ENCODE data around the gene IGLL1. TPM values are rescaled to one million over a fixed set of nuclear protein-coding genes. Genes with fewer than 3 reads are reported as not detected.
"Not testable (repeated sequence)": the region's sequence is repeated elsewhere in the genome, so short reads cannot be mapped to it uniquely, and the experiment has no call there.

Gene IGLL1
- total RNA-seq, 1 experiment from 2014 or later: not detected

- no peaks in the 10 kb centered on the region for H3K27me3 ChIP-seq
- H3K9me3 ChIP-seq: no peaks in the 10 kb centered on the region
- no peak overlapping the region for H3K4me3 ChIP-seq
- DNase-seq: no peak
- H3K36me3 ChIP-seq: no peaks in the 10 kb centered on the region
These were observed 18.9 kb upstream of the IGLL1 start for GRCh38 chr22:23598805-23599518.

- not testable (repeated sequence) for H3K36me3 ChIP-seq, DNase-seq, H3K27me3 ChIP-seq, H3K9me3 ChIP-seq, H3K4me3 ChIP-seq
These were observed 17.6 kb upstream of the IGLL1 start for GRCh38 chr22:23597576-23598268.

GRCh38 chr22:23595904-23596303 is 15.8 kb upstream of the IGLL1 start:
- DNase-seq, H3K27me3 ChIP-seq, H3K36me3 ChIP-seq, H3K9me3 ChIP-seq, H3K4me3 ChIP-seq: not testable (repeated sequence)

- no peaks in the 10 kb centered on the region for H3K27me3 ChIP-seq
- H3K36me3 ChIP-seq: no peaks in the 10 kb centered on the region
- no peak overlapping the region for H3K4me3 ChIP-seq
- DNase-seq: no peak
- no peaks in the 10 kb centered on the region for H3K9me3 ChIP-seq
These were observed 11.8 kb upstream of the IGLL1 start for GRCh38 chr22:23591846-23592245.

- H3K27me3 ChIP-seq: no peaks in the 10 kb centered on the region
- peak; percentile 30 for DNase-seq
- H3K9me3 ChIP-seq: no peaks in the 10 kb centered on the region
- H3K4me3 ChIP-seq: no peak overlapping the region
- no peaks in the 10 kb centered on the region for H3K36me3 ChIP-seq
These were observed 11.2 kb upstream of the IGLL1 start for GRCh38 chr22:23591201-23591791.

GRCh38 chr22:23583836-23584235 is 3.7 kb upstream of the IGLL1 start:
- no peak for DNase-seq
- no peaks in the 10 kb centered on the region for H3K9me3 ChIP-seq
- no peaks in the 10 kb centered on the region for H3K27me3 ChIP-seq
- H3K4me3 ChIP-seq: no peak overlapping the region
- no peaks in the 10 kb centered on the region for H3K36me3 ChIP-seq

- DNase-seq: no peak
- H3K27me3 ChIP-seq: no peaks in the 10 kb centered on the region
These were observed 3.1 kb upstream of the IGLL1 start for GRCh38 chr22:23583153-23583552.

GRCh38 chr22:23581260-23581650 is 1.2 kb upstream of the IGLL1 start:
- Histone ChIP-seq H3K4me3 (no peak overlapping the region), H3K9me3 (no peaks in the 10 kb centered on the region), H3K36me3 (no peaks in the 10 kb centered on the region), H3K27me3 (no peaks in the 10 kb centered on the region)
- DNase-seq: no peak

More at GRCh38 chr22:23583153-23583552, 3.1 kb upstream of the IGLL1 start:
- Histone ChIP-seq H3K9me3 (no peaks in the 10 kb centered on the region), H3K36me3 (no peaks in the 10 kb centered on the region), H3K4me3 (no peak overlapping the region)

GRCh38 chr22:23580576-23581259 is 628 bp upstream of the IGLL1 start:
- Histone ChIP-seq H3K4me3 (no peak overlapping the region), H3K27me3 (no peaks in the 10 kb centered on the region), H3K36me3 (no peaks in the 10 kb centered on the region), H3K9me3 (no peaks in the 10 kb centered on the region)
- no peak for DNase-seq

GRCh38 chr22:23579280-23579679 is 810 bp downstream of the IGLL1 start:
- H3K27me3 ChIP-seq: no peaks in the 10 kb centered on the region
- no peak for DNase-seq
- H3K36me3 ChIP-seq: no peaks in the 10 kb centered on the region
- no peaks in the 10 kb centered on the region for H3K9me3 ChIP-seq
- H3K4me3 ChIP-seq: no peak overlapping the region

GRCh38 chr22:23578306-23578705 is 1.8 kb downstream of the IGLL1 start:
- Histone ChIP-seq H3K36me3 (no peaks in the 10 kb centered on the region), H3K27me3 (no peaks in the 10 kb centered on the region)
- DNase-seq: no peak

GRCh38 chr22:23576681-23577080 is 3.4 kb downstream of the IGLL1 start:
- Histone ChIP-seq H3K9me3 (no peaks in the 10 kb centered on the region), H3K36me3 (no peaks in the 10 kb centered on the region), H3K27me3 (no peaks in the 10 kb centered on the region), H3K4me3 (no peak overlapping the region)
- DNase-seq: no peak

More at GRCh38 chr22:23578306-23578705, 1.8 kb downstream of the IGLL1 start:
- no peak overlapping the region for H3K4me3 ChIP-seq
- no peaks in the 10 kb centered on the region for H3K9me3 ChIP-seq

- DNase-seq: no peak
- Histone ChIP-seq H3K9me3 (no peaks in the 10 kb centered on the region), H3K36me3 (no peaks in the 10 kb centered on the region), H3K4me3 (no peak overlapping the region), H3K27me3 (no peaks in the 10 kb centered on the region)
These were observed 4.5 kb downstream of the IGLL1 start for GRCh38 chr22:23575601-23576000.

- H3K9me3 ChIP-seq: no peaks in the 10 kb centered on the region
- H3K27me3 ChIP-seq: no peaks in the 10 kb centered on the region
- DNase-seq: no peak
- H3K4me3 ChIP-seq: no peak overlapping the region
- H3K36me3 ChIP-seq: no peaks in the 10 kb centered on the region
These were observed 5.2 kb downstream of the IGLL1 start for GRCh38 chr22:23574877-23575276.

GRCh38 chr22:23574371-23574811 is 5.7 kb downstream of the IGLL1 start:
- H3K9me3 ChIP-seq: no peaks in the 10 kb centered on the region
- no peaks in the 10 kb centered on the region for H3K36me3 ChIP-seq
- H3K4me3 ChIP-seq: no peak overlapping the region
- no peaks in the 10 kb centered on the region for H3K27me3 ChIP-seq
- DNase-seq: no peak

GRCh38 chr22:23573701-23574235 is 6.3 kb downstream of the IGLL1 start:
- H3K27me3 ChIP-seq: not testable (repeated sequence)

GRCh38 chr22:23573106-23573505 is 7.0 kb downstream of the IGLL1 start:
- not testable (repeated sequence) for H3K4me3 ChIP-seq, H3K9me3 ChIP-seq, H3K27me3 ChIP-seq, DNase-seq, H3K36me3 ChIP-seq

More at GRCh38 chr22:23573701-23574235, 6.3 kb downstream of the IGLL1 start:
- not testable (repeated sequence) for H3K36me3 ChIP-seq, H3K9me3 ChIP-seq, H3K4me3 ChIP-seq, DNase-seq

Measured in MG63 (cell line).